DND-41 (cell line): ENCODE measurements around the gene GPR32.

Experiments used
- CTCF ChIP-seq: IDR thresholded peaks from 2 replicates; pipeline ENCODE4 v1.5.1; 2012; ENCODE audit warnings: borderline replicate concordance, low read length, moderate library complexity, mild to moderate bottlenecking; ENCODE audit not compliant: poor library complexity, severe bottlenecking; ENCODE audit errors: extremely low read depth
- EZH2 ChIP-seq: IDR thresholded peaks from 3 replicates; pipeline ENCODE4 v1.6.1; 2012; ENCODE audit warnings: borderline replicate concordance, low read depth, mild to moderate bottlenecking, moderate library complexity, low read length, inconsistent platforms; ENCODE audit not compliant: severe bottlenecking

GRCh38 chr19:50745221-50745620 is 25.0 kb upstream of the GPR32 start:
- TF ChIP-seq CTCF (no peak), EZH2 (no peak)
